Endothelial cell (in vitro differentiated cells): ENCODE data around the gene OLFM1. TPM values are rescaled to one million over a fixed set of nuclear protein-coding genes. Genes with fewer than 3 reads are reported as not detected.

Experiments used
- DNase-seq: peaks from one replicate; pipeline ENCODE4 v3.0.0; 2021; ENCODE audit warnings: low spot score
- H3K27ac Mint-ChIP-seq: one replicate; pipeline ENCODE4 v1.8.0; 2021; ENCODE audit warnings: mixed read lengths, inconsistent platforms; ENCODE audit not compliant: unreplicated experiment
- H3K27me3 Mint-ChIP-seq: one replicate; pipeline ENCODE4 v1.8.0; 2021; ENCODE audit warnings: mild to moderate bottlenecking, moderate library complexity, mixed read lengths, inconsistent platforms; ENCODE audit not compliant: unreplicated experiment
- H3K36me3 Mint-ChIP-seq: one replicate; pipeline ENCODE4 v1.8.0; 2021; ENCODE audit warnings: mild to moderate bottlenecking, low read depth, mixed read lengths, inconsistent platforms; ENCODE audit not compliant: unreplicated experiment
- H3K4me1 Mint-ChIP-seq: one replicate; pipeline ENCODE4 v1.8.0; 2021; ENCODE audit warnings: mild to moderate bottlenecking, mixed read lengths, inconsistent platforms; ENCODE audit not compliant: unreplicated experiment
- H3K4me3 Mint-ChIP-seq: one replicate; pipeline ENCODE4 v1.8.0; 2021; ENCODE audit warnings: mild to moderate bottlenecking, mixed read lengths, inconsistent platforms; ENCODE audit not compliant: unreplicated experiment
- H3K9me3 Mint-ChIP-seq: one replicate; pipeline ENCODE4 v1.8.0; 2021; ENCODE audit warnings: mixed read lengths, inconsistent platforms; ENCODE audit not compliant: unreplicated experiment
- CTCF ChIP-seq: fragments of 200-600 bp; sonication (generic); IDR thresholded peaks from one replicate; pipeline ENCODE4 v1.5.0; 2021; ENCODE audit warnings: antibody characterized with exemption; ENCODE audit not compliant: unreplicated experiment
- total RNA-seq: library from RNA; stranded (reverse); fragmentation: NEBNext Ultra II Directional; extraction: Animal tissue kit (Norgen Biotek cat#: 25700); gene quantifications from one replicate; pipeline ENCODE4 v1.2.1, GENCODE V29; 2021; ENCODE audit not compliant: unreplicated experiment

The OLFM1 gene
- total RNA-seq, 1 donor from 2014 or later: 0.74 TPM

GRCh38 chr9:135151757-135152613 is 64.5 kb downstream of the OLFM1 start:
- Mint-ChIP-seq H3K36me3 (no peaks in the 10 kb centered on the region), H3K4me1 (no peaks in the 10 kb centered on the region), H3K9me3 (no peaks in the 10 kb centered on the region), H3K27ac (peak overlapping the region; percentile 18), H3K27me3 (peaks cover 7% of the 10 kb centered on the region), H3K4me3 (no peak overlapping the region)
- DNase-seq: no peak
- no peak for TF ChIP-seq CTCF

GRCh38 chr9:135152614-135153334 is 65.3 kb downstream of the OLFM1 start:
- H3K36me3 Mint-ChIP-seq: no peaks in the 10 kb centered on the region
- H3K4me3 Mint-ChIP-seq: no peak overlapping the region
- no peaks in the 10 kb centered on the region for H3K4me1 Mint-ChIP-seq
- TF ChIP-seq CTCF: no peak
- DNase-seq: no peak
- H3K27me3 Mint-ChIP-seq: peaks cover 7% of the 10 kb centered on the region
- H3K27ac Mint-ChIP-seq: no peak overlapping the region
- no peaks in the 10 kb centered on the region for H3K9me3 Mint-ChIP-seq

- no peak for DNase-seq
- Mint-ChIP-seq H3K9me3 (no peaks in the 10 kb centered on the region), H3K27ac (no peak overlapping the region), H3K4me1 (no peaks in the 10 kb centered on the region), H3K27me3 (peaks cover 5% of the 10 kb centered on the region), H3K36me3 (no peaks in the 10 kb centered on the region), H3K4me3 (no peak overlapping the region)
- no peak for TF ChIP-seq CTCF
These were observed 66.7 kb downstream of the OLFM1 start for GRCh38 chr9:135154050-135154615.

- peaks cover 3% of the 10 kb centered on the region for H3K27me3 Mint-ChIP-seq
- no peak for TF ChIP-seq CTCF
- no peaks in the 10 kb centered on the region for H3K36me3 Mint-ChIP-seq
- H3K4me3 Mint-ChIP-seq: no peak overlapping the region
- H3K27ac Mint-ChIP-seq: no peak overlapping the region
- H3K9me3 Mint-ChIP-seq: no peaks in the 10 kb centered on the region
- H3K4me1 Mint-ChIP-seq: no peaks in the 10 kb centered on the region
- no peak for DNase-seq
These were observed 67.9 kb downstream of the OLFM1 start for GRCh38 chr9:135155396-135155795.
